ENCODE measurements around the gene ZC3H15.

GRCh38 chr2:186518945-186519344 lies 32.9 kb downstream of the ZC3H15 start:
- TF ChIP-seq CTCF (IDR thresholded peaks at IDR 0.05) (no peak), ZFX (IDR thresholded peaks at IDR 0.05; ENCODE audit: borderline replicate concordance) (no peak)

Data from 22Rv1 (cell line).